Measurements from ENCODE around the gene IQSEC3. TPM values are rescaled to one million over a fixed set of nuclear protein-coding genes. Genes with fewer than 3 reads are reported as not detected.
A peak's percentile ranks its signal among the peaks of the same experiment; 100 is the strongest.

The IQSEC3 gene
- polyA plus RNA-seq, 4 donors = under 0.01 to 1.5 (median 1.4) TPM; not detected in 1

DNA sequence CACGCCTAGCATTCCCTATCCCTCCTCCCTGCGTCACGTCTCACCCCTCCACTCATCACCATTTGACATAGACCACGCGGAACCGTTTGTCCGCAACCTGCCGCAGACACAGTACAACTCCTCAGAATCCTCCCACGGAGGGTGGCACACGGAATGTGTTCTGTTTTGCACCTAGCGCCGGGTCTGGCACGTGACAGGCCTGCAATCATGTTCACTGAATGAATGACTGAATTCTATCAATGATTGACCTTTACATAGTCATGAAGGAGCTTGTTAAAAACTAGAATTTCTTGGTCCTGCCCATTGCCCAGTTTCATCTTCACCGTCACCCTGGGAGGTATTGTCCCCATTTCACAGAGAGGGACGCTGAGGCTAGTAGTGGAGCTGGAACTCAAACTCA is 142.7 kb downstream of the IQSEC3 start:
- FAIRE-seq (no peak), DNase-seq (no peak)
- H3K4me1 ChIP-seq (ENCODE audit: control insufficient read depth in 3 of 3, insufficient read depth in 2 of 3, low read depth in 1 of 3, low read length in 2 of 3) = peaks cover 0 to 3% (median under 1%) of the 10 kb centered on the region in 3 donors
- H3K4me3 ChIP-seq (ENCODE audit: low read depth in 1 of 3, low read length in 3 of 3) = no peak overlapping the region
- H3K9me3 ChIP-seq (ENCODE audit: control insufficient read depth in 2 of 2, insufficient read depth in 1 of 2, low read depth in 1 of 2, low read length in 1 of 2) = no peaks in the 10 kb centered on the region
- H3K27ac ChIP-seq (ENCODE audit: low read depth in 1 of 3, low read length in 2 of 3) = no peak overlapping the region
- H3K27me3 ChIP-seq (ENCODE audit: control insufficient read depth in 3 of 3, insufficient read depth in 3 of 3, low read length in 3 of 3) = peaks cover 0 to 13% (median 10%) of the 10 kb centered on the region in 3 donors
- WGBS, 3 donors = 82 to 87% (median 86%) methylated on average over 15 of the region's 15 CpGs
- no peaks in the 10 kb centered on the region for H3K36me3 ChIP-seq (ENCODE audit: control insufficient read depth in 3 of 3, insufficient read depth in 2 of 3, low read depth in 1 of 3, low read length in 3 of 3)

DNA sequence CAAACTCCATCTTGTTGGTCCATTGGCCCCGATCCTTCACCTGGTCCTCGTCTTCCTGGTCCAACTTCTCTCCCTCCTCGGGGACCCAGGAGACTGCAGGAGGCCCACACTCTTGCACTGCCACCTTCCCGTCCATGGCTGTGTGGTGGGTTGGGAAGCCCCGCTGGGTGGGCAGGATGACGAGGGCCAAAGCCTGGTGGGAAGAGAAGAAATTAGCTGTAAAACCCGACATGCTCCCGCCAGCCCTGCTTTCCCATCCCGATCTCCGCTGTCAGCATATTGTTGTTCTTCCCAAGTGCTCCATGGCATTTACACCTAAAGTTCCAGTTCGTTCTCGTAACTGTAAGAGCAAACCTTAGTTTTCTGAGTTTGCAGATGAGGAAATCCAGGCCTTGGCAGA is 143.3 kb downstream of the IQSEC3 start:
- Histone ChIP-seq H3K4me3 (ENCODE audit: low read depth in 1 of 3, low read length in 3 of 3) (no peak overlapping the region), H3K4me1 (ENCODE audit: control insufficient read depth in 3 of 3, insufficient read depth in 2 of 3, low read depth in 1 of 3, low read length in 2 of 3) (peaks cover 0 to 3% (median 0%) of the 10 kb centered on the region in 3 donors), H3K27me3 (ENCODE audit: control insufficient read depth in 3 of 3, insufficient read depth in 3 of 3, low read length in 3 of 3) (peaks cover 0 to 8% (median 7%) of the 10 kb centered on the region in 3 donors), H3K36me3 (ENCODE audit: control insufficient read depth in 3 of 3, insufficient read depth in 2 of 3, low read depth in 1 of 3, low read length in 3 of 3) (no peaks in the 10 kb centered on the region), H3K27ac (ENCODE audit: low read depth in 1 of 3, low read length in 2 of 3) (no peak overlapping the region), H3K9me3 (ENCODE audit: control insufficient read depth in 2 of 2, insufficient read depth in 1 of 2, low read depth in 1 of 2, low read length in 1 of 2) (no peaks in the 10 kb centered on the region)
- 90 to 95% (median 91%) methylated on average over 12 of the region's 12 CpGs for WGBS, 3 donors
- FAIRE-seq (no peak), DNase-seq (no peak)

DNA sequence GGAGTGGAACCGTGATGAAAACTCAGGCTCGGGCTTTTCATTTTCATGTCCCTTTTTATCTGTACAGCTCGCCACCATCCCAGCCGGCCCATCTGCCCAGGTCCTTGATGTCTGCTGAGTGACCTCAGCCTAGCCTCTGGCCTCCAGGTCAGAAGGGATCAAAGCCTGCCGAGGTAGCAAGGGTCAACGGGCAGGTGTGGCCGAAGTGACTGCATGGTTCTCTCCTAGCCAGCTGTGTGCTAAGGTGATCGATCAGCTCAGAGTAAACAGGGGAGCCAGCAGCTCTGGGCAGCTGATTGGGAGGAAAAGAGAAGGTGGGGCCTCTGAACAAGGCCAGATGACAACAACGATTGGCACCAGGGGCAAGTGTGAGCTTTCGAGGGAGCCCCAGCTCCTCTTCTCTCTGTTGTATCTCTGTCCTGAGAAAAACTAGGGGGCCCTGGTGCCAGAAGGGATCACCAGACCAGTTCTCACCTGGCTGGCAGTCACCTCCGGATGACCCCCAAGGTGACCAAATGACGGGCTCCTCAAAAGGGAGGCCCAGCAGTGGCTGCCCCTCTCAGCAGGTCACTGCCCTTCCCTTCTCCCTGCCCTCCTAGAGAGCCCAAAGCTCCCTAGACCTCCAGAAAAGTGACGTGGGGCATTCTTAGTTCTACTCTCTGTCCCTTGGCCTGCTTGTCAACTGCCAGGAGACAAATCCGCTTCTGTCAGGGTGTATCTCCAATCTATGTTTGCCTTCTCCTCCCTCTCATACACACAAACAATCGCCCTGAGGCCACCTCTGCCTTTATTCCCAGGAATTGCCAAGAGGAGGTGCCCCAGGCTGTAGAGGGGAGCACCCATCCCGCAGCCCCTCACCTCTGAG is 143.9 kb downstream of the IQSEC3 start:
- Histone ChIP-seq H3K27ac (ENCODE audit: low read depth in 1 of 3, low read length in 2 of 3) (no peak overlapping the region), H3K4me1 (ENCODE audit: control insufficient read depth in 3 of 3, insufficient read depth in 2 of 3, low read depth in 1 of 3, low read length in 2 of 3) (peaks cover 0 to 3% (median 0%) of the 10 kb centered on the region in 3 donors), H3K36me3 (ENCODE audit: control insufficient read depth in 3 of 3, insufficient read depth in 2 of 3, low read depth in 1 of 3, low read length in 3 of 3) (no peaks in the 10 kb centered on the region), H3K4me3 (ENCODE audit: low read depth in 1 of 3, low read length in 3 of 3) (no peak overlapping the region), H3K27me3 (ENCODE audit: control insufficient read depth in 3 of 3, insufficient read depth in 3 of 3, low read length in 3 of 3) (peaks cover 0 to 8% (median 3%) of the 10 kb centered on the region in 3 donors), H3K9me3 (ENCODE audit: control insufficient read depth in 2 of 2, insufficient read depth in 1 of 2, low read depth in 1 of 2, low read length in 1 of 2) (no peaks in the 10 kb centered on the region)
- peak in 1 of 2 donors; percentile 38 for DNase-seq
- FAIRE-seq = no peak
- WGBS, 3 donors = 43 to 66% (median 54%) methylated on average over 16 of the region's 16 CpGs

DNA sequence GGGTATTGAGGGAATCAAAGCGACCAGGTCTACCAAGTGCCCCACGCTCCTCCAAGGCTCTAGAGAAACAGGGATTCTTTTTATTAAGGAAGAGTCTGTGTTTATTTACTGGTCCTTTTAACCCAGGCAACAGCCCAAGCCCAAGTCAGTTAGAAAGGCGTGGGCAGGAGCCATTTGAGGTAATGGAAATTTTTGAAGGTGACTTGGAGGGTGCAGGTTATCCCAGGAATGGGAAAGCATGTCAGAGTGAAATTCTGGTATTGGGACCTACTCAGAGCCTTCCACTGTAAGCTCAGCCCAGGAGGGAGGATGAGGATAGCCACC is 144.5 kb downstream of the IQSEC3 start:
- peak in 1 of 2 donors; percentile 16 for DNase-seq
- no peak for FAIRE-seq
- WGBS, 3 donors = 60 to 77% (median 61%) methylated on average over 3 of the region's 3 CpGs
- H3K36me3 ChIP-seq (ENCODE audit: control insufficient read depth in 3 of 3, insufficient read depth in 2 of 3, low read depth in 1 of 3, low read length in 3 of 3) = no peaks in the 10 kb centered on the region
- H3K27me3 ChIP-seq (ENCODE audit: control insufficient read depth in 3 of 3, insufficient read depth in 3 of 3, low read length in 3 of 3) = peaks cover 0 to 8% (median 3%) of the 10 kb centered on the region in 3 donors
- no peak overlapping the region for H3K27ac ChIP-seq (ENCODE audit: low read depth in 1 of 3, low read length in 2 of 3)
- H3K9me3 ChIP-seq (ENCODE audit: control insufficient read depth in 2 of 2, insufficient read depth in 1 of 2, low read depth in 1 of 2, low read length in 1 of 2) = no peaks in the 10 kb centered on the region
- peaks cover 0 to 3% (median 0%) of the 10 kb centered on the region in 3 donors for H3K4me1 ChIP-seq (ENCODE audit: control insufficient read depth in 3 of 3, insufficient read depth in 2 of 3, low read depth in 1 of 3, low read length in 2 of 3)
- H3K4me3 ChIP-seq (ENCODE audit: low read depth in 1 of 3, low read length in 3 of 3) = no peak overlapping the region

DNA sequence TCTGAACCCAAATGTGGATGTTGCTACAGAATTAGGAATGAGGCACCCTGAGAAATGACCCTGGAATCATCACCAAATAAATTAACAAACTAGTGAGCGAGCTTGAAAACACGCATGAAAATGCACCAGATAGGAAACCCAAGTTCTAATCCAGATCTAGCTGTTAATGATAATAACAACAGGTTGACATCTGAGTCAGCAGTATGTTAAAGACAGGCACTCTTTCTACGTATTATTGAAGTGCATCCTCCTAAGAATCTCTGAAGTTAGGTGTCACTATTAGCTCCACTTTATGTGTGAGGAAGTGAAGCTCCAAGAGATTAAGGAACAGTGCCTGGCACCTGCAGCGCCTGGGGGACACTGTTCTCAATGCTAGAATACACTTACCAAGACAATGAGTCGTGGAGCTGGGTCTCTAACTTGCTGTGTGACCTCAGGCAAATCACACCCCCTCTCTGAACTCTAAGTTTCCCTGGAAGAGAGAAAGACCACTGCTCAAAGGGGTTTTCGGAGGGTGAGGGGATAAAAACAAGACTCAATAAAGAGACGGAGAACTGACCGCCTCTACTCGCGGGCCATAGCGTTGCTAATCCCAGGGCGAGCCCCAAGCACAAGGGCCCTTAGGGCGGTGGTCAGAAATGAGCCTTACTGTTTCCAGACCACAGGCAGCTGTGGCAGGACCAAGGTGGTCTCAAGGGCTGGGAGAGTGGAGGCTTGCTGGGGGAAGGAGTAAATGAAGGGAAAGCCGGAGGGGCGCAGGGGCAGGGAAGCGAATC is 145.3 kb downstream of the IQSEC3 start:
- peak overlapping the region in 1 of 3 donors; percentile 3 for H3K27ac ChIP-seq (ENCODE audit: low read depth in 1 of 3, low read length in 2 of 3)
- 88 to 92% (median 89%) methylated on average over 16 of the region's 16 CpGs for WGBS, 3 donors
- no peak for DNase-seq

DNA sequence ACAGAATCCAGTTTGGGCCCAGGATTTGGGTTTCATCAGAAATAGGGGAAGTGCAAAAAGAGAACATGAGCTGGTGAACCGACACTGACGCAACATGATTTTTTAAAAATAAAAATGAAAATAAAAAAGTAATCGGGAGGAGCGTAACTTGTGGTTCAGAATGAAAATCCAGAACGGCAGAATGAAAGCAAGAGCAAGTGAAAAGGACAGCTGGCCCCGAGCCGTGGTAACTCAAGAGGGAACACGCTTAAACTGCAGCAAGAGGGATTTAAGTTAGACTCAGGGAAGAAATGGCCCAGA is 145.8 kb downstream of the IQSEC3 start:
- FAIRE-seq (no peak), DNase-seq (no peak)
- Histone ChIP-seq H3K27me3 (ENCODE audit: control insufficient read depth in 3 of 3, insufficient read depth in 3 of 3, low read length in 3 of 3) (peaks cover 0 to 8% (median 1%) of the 10 kb centered on the region in 3 donors), H3K4me1 (ENCODE audit: control insufficient read depth in 3 of 3, insufficient read depth in 2 of 3, low read depth in 1 of 3, low read length in 2 of 3) (peaks cover 0 to 3% (median 0%) of the 10 kb centered on the region in 3 donors), H3K36me3 (ENCODE audit: control insufficient read depth in 3 of 3, insufficient read depth in 2 of 3, low read depth in 1 of 3, low read length in 3 of 3) (no peaks in the 10 kb centered on the region), H3K9me3 (ENCODE audit: control insufficient read depth in 2 of 2, insufficient read depth in 1 of 2, low read depth in 1 of 2, low read length in 1 of 2) (no peaks in the 10 kb centered on the region), H3K27ac (ENCODE audit: low read depth in 1 of 3, low read length in 2 of 3) (no peak overlapping the region), H3K4me3 (ENCODE audit: low read depth in 1 of 3, low read length in 3 of 3) (peak overlapping the region in 1 of 3 donors; percentile 12)
- 61 to 68% (median 66%) methylated on average over 8 of the region's 8 CpGs for WGBS, 3 donors

More for the DNA sequence above, 145.3 kb downstream of the IQSEC3 start:
- no peak for FAIRE-seq
- no peaks in the 10 kb centered on the region for H3K36me3 ChIP-seq (ENCODE audit: control insufficient read depth in 3 of 3, insufficient read depth in 2 of 3, low read depth in 1 of 3, low read length in 3 of 3)
- no peak overlapping the region for H3K4me3 ChIP-seq (ENCODE audit: low read depth in 1 of 3, low read length in 3 of 3)
- H3K27me3 ChIP-seq (ENCODE audit: control insufficient read depth in 3 of 3, insufficient read depth in 3 of 3, low read length in 3 of 3) = peaks cover 0 to 8% (median 1%) of the 10 kb centered on the region in 3 donors
- no peaks in the 10 kb centered on the region for H3K9me3 ChIP-seq (ENCODE audit: control insufficient read depth in 2 of 2, insufficient read depth in 1 of 2, low read depth in 1 of 2, low read length in 1 of 2)
- peaks cover 0 to 3% (median 0%) of the 10 kb centered on the region in 3 donors for H3K4me1 ChIP-seq (ENCODE audit: control insufficient read depth in 3 of 3, insufficient read depth in 2 of 3, low read depth in 1 of 3, low read length in 2 of 3)

DNA sequence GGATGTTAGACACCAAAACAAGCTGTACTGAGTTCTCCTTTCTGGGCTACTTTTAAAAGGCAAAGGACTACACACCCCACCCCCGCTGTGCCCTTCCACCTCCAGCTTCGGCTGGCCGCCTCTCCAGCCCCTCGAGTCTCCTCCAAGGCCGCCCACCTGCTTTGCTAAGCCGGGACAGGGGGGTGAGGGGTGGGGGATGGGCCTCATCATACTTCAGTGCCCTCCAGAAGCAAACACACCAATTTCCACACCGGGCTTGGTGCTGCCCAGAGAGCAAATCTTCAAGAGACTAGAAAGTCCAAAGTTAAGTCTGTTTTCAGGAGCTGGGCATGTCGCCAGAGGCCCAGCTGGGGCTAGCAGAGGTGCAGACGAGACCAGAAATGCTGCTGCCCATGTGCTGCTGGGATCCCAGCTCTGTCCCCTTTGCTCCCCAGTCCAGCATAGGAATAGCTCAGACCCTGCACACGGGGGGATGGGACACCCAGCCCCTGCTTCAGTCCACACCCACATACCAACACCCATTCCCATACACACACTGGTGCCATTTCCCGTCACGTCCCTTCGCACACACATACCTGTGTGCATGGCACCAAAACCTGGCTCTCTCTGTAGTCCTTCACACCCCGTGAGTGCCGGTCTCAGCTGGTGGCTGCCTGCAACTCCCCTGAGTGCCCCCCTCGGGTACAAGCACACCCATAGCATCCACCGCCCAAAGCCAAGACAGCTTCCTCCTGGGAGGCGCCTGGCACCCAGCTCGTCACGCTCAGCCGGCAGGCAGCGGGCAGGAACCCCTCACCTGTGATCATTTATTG is 146.4 kb downstream of the IQSEC3 start:
- H3K27me3 ChIP-seq (ENCODE audit: control insufficient read depth in 3 of 3, insufficient read depth in 3 of 3, low read length in 3 of 3) = peaks cover 0 to 8% (median 1%) of the 10 kb centered on the region in 3 donors
- peak in 1 of 2 donors; percentile 76 for DNase-seq
- H3K9me3 ChIP-seq (ENCODE audit: control insufficient read depth in 2 of 2, insufficient read depth in 1 of 2, low read depth in 1 of 2, low read length in 1 of 2) = no peaks in the 10 kb centered on the region
- 15 to 46% (median 22%) methylated on average over 20 to 22 of the region's 22 CpGs for WGBS, 3 donors
- peak overlapping the region in 1 of 3 donors; percentile 12 for H3K4me3 ChIP-seq (ENCODE audit: low read depth in 1 of 3, low read length in 3 of 3)
- H3K4me1 ChIP-seq (ENCODE audit: control insufficient read depth in 3 of 3, insufficient read depth in 2 of 3, low read depth in 1 of 3, low read length in 2 of 3) = peaks cover 0 to 3% (median 0%) of the 10 kb centered on the region in 3 donors
- H3K36me3 ChIP-seq (ENCODE audit: control insufficient read depth in 3 of 3, insufficient read depth in 2 of 3, low read depth in 1 of 3, low read length in 3 of 3) = no peaks in the 10 kb centered on the region
- H3K27ac ChIP-seq (ENCODE audit: low read depth in 1 of 3, low read length in 2 of 3) = no peak overlapping the region
- no peak for FAIRE-seq

DNA sequence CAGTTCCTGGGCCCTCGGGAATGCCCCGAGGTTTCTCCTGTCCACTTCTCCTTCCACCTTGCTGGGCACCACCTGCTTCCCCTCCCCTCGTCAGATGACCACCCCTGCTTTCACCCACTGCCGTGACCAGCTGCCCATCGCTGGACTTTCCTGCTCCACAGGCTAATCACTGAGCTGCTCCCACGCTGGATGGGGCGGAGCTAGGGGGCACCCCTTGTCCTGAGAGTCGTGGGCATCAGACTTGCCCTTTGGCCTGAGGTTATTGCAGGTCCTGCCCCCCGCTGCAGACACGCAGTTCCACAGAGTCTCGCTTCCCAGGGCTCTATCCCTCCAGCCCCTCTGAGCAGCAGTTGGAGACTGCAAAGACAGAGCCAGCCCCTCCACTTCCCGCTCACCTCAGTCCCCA is 147.0 kb downstream of the IQSEC3 start:
- Histone ChIP-seq H3K9me3 (ENCODE audit: control insufficient read depth in 2 of 2, insufficient read depth in 1 of 2, low read depth in 1 of 2, low read length in 1 of 2) (no peaks in the 10 kb centered on the region), H3K4me1 (ENCODE audit: control insufficient read depth in 3 of 3, insufficient read depth in 2 of 3, low read depth in 1 of 3, low read length in 2 of 3) (peaks cover 0 to 3% (median 0%) of the 10 kb centered on the region in 3 donors), H3K4me3 (ENCODE audit: low read depth in 1 of 3, low read length in 3 of 3) (peak overlapping the region in 1 of 3 donors; percentile 7), H3K27ac (ENCODE audit: low read depth in 1 of 3, low read length in 2 of 3) (no peak overlapping the region), H3K36me3 (ENCODE audit: control insufficient read depth in 3 of 3, insufficient read depth in 2 of 3, low read depth in 1 of 3, low read length in 3 of 3) (no peaks in the 10 kb centered on the region), H3K27me3 (ENCODE audit: control insufficient read depth in 3 of 3, insufficient read depth in 3 of 3, low read length in 3 of 3) (peaks cover 0 to 8% (median 1%) of the 10 kb centered on the region in 3 donors)
- no peak for FAIRE-seq
- peak in 1 of 2 donors; percentile 20 for DNase-seq
- WGBS, 3 donors = 6 to 43% (median 27%) methylated on average over 12 of the region's 12 CpGs
